G401.6 (cell line): ENCODE results near the gene CNTN4.

Experiments
- FAIRE-seq: peaks from 2 replicates; lab custom pipeline; 2012; peaks lifted over from hg19 to GRCh38; lab: Jason Lieb, UNC

CNTN4 gene

GRCh38 chr3:2153053-2153452, 54.4 kb downstream of the CNTN4 start:
- no peak for FAIRE-seq

DNA sequence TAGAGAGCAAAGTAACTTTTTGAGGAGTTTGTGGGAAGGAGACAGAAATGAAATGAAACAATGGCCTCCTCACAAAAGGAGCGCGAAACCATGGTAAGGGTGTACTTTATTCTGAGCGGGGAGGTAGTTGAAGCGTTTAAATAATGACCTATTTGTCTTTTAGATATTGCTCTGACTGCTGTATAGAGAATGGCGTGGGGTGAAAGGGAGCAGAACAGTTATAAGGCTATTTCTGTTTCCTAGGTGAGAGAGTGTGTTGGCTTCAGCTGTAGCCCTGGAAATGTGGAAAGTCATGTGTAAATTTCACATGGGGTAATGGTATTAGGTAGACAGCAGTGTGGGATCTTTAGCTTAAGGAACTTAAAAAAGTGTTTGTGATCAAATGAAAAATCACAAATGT, 54.9 kb downstream of the CNTN4 start:
- FAIRE-seq: no peak

GRCh38 chr3:2154621-2155020, 56.0 kb downstream of the CNTN4 start:
- FAIRE-seq: no peak

DNA sequence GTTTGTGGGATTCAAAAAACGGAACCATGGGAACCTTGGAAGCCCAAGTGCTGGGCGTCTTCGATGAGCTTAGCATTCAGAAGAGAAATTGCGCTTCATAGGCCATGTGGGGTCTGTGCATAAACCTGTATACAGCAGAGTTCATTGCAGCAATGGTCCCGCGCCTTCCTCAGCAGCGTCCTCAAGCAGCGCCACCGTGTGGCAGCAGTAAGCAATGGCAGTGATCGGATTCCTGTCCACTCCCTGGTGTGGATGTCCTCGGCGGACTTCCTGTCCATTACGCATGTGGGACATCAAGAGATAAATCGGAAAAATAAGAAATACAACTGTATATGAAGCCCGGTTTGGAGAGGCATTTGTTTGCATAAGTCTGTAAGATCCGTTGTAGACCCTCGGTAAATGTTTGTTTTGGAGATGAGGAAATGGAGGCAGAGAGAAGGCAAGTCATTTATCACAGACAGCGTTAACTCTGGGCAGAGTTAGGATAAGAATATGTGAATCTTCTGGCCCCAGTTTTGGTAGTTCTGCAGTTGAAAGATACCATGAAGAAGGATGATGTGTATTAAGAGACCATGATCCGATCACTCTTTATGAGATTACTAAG, 57.7 kb downstream of the CNTN4 start:
- FAIRE-seq: no peak

DNA sequence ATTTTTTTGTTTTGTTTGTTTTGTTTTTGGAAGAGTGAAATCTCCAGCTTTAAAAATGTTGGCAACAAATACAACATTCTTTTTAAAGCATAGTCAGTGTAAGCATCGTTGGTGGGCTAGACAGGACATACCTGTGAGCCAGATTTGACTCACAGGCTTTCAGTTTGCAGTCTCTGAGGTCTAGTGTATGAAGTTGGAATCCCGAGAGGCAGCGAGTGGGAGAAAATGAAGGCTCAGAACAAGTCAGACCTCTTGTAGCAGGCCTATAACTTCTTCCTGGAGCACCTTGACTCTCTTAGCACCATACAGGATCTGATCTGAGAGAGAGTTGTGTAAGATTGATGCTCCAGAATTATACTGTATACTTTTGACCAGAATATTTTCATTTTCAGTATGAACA, 60.2 kb downstream of the CNTN4 start:
- FAIRE-seq: no peak

GRCh38 chr3:2166552-2166951, 67.9 kb downstream of the CNTN4 start:
- FAIRE-seq: no peak

GRCh38 chr3:2172561-2173171, 74.0 kb downstream of the CNTN4 start:
- no peak for FAIRE-seq

- FAIRE-seq: no peak
Observed at GRCh38 chr3:2180634-2181033, 82.0 kb downstream of the CNTN4 start.

DNA sequence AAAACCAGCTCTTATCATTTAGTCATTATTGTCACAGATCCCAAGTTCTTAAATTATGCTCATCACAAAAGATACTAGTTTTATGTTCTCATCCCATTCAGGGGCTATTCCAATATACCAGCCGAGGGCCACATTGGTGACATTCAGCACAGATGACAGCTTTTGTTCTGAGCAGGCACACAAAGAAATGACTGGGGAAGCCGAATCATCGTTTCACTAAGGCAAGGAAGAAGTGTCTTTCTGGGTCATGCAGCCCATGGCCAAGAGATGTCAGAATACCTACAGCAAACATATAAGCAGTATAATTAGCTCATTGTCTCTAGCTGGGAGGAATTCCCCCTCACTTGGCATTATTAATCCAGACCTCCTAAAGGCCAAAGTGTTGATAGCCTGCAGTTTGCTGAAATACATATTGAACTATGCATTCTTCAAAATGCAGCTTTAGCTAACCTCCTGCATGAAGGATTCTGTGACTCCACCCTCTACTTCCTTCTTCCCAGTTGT, 100.2 kb downstream of the CNTN4 start:
- no peak for FAIRE-seq

DNA sequence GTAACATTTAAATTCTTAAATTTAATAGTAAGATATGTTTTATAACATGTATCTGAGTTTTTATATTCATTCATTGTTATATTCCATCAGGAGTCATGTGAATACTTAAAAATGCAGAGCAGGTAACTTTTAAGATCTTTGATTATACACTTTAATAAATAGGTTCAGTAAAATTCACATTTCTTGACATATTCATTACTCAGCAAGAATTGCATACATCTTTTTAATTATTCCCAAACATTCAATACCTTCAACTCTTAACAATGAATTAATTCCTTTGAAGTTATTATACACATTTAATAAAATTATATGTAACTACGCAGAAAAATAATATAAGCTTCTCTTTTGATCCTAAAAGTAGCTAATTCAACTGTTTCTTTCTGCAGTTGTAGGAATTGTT, 105.4 kb downstream of the CNTN4 start:
- FAIRE-seq: no peak

GRCh38 chr3:2205692-2206091, 107.0 kb downstream of the CNTN4 start:
- no peak for FAIRE-seq

DNA sequence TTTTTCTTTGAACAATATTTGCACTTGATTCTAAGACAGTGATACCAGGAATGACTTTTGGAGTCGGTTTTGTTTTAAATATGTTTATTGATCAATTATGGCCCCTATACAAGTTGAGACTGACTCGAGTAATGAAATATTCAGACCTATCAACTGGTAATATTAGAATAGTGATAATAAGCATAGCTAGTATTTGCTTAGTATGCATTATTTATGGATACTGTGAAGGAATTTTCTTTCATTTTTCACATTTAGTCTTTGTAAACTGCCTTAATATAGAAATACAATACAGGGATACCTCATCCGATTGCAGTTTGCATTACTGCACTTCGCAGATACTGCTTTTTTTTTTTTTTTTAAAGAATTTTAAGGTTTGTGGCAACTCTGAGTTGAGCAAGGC, 107.9 kb downstream of the CNTN4 start:
- FAIRE-seq: no peak

- no peak for FAIRE-seq
Observed at GRCh38 chr3:2211568-2211967, 112.9 kb downstream of the CNTN4 start.

DNA sequence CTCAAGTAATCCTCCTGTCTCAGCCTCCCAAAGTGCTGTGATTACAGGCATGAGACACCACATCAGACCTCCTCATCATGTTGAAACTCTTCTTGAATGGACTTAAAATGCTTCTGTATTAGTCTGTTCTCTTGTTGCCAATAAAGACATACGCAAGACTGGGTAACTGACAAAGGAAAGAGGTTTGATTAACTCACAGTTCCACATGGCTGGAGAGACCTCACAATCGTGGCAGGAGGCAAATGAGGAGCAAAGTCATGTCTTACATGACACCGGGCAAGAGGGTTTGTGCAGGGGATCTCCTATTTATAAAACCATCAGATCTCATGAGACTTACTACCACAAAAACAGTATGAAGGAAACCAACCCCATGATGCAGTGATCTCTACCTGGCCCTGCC, 113.5 kb downstream of the CNTN4 start:
- no peak for FAIRE-seq

DNA sequence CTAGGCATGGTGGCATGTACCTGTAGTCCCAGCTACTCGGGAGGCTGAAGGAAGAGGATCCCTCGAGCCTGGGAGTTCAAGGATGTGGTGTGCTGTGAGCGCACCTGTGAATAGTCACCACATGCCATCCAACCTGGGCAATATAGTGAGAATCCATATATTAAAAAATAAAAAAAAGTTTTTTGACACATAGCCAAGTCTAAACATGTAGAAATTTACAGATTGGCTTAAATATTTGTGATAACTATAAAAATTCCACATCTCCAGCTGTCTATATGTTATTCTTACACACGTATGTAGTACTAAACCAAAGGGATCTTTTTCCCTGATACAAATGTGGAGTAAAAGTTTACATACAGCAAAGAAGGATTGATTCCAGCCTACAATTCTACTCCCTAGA, 119.7 kb downstream of the CNTN4 start:
- FAIRE-seq: no peak

DNA sequence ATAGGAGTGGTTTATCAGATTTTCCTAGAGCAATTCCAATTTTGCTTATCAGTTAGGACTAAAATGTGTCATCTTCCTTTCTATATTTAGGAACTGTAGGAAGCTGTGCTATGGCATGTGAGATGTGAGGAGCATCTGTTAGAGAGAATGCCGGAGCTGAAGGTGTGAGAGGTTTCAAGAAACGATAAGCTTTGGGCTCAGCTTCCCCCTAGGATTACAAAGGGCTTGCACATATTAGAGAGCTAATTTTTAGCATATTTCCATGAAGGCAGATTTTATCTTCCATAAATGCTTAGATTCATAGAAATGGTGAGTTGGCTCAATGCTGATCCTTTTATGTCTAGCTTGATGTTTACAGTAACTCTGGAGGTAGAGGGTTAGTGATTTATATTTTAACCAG, 120.2 kb downstream of the CNTN4 start:
- FAIRE-seq: no peak

DNA sequence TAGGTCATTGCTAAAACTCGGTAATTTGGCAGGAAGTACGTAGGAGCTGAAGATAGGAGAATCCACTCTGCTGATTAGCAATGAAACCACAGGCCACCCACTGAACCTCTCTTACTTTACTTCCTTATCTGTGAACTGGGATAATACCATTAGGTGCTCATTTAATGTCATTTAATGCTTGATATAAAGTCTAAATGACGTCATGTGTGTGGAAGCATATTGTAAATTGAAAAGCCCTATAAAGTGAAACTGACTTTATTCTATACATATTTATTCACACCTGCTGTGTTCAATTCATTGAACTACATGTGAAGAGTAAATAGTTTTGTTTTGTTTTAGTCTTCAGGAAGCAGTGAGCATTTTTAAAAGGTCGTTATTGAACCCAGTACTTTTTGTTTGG, 137.5 kb downstream of the CNTN4 start:
- FAIRE-seq: no peak

- no peak for FAIRE-seq
Observed at GRCh38 chr3:2244137-2244536, 145.5 kb downstream of the CNTN4 start.

GRCh38 chr3:2246873-2247648, 148.4 kb downstream of the CNTN4 start:
- no peak for FAIRE-seq

DNA sequence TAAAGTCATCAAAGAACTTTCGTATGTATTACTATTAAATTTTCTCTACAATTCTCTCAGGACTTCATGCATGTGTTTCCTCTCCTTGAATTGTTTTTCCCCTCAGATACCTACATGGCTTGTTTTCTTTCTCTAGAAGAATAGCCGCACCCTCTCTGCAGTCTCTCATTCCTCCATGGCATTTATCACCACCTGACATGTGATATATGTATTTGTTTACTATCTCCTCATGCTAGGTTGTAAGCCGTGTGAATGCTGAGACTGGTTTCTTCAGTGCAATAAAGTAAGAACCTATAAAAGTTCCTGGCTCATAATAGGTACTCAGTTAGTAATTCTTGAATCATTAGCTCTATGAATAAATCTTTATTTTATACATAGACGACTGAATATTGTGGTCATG, 149.2 kb downstream of the CNTN4 start:
- no peak for FAIRE-seq

DNA sequence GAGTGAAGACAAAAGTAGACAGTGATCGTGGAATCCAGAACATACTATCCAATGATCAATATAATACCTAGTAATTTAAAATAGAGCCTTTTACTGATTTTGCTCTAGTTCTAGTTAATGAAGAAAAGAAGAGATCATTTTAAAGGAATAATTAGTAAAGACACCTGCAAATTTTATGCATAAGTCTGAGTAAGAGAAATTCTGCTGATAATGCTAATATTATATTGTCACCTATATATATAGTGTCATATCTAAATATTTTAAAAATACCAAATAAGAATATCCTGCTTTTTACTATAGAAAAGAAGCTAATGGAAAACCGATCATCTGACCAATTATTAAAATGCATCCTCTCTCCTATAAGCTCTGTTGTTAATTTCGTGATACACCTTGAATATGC, 152.1 kb downstream of the CNTN4 start:
- no peak for FAIRE-seq

GRCh38 chr3:2261747-2262146, 163.1 kb downstream of the CNTN4 start:
- no peak for FAIRE-seq

GRCh38 chr3:2262204-2262603, 163.5 kb downstream of the CNTN4 start:
- no peak for FAIRE-seq

- FAIRE-seq: no peak
Observed at GRCh38 chr3:2266606-2267005, 167.9 kb downstream of the CNTN4 start.
